HG03565 (cell line): ENCODE data around the gene LMO7.
"Not testable (repeated sequence)": the region's sequence is repeated elsewhere in the genome, so short reads cannot be mapped to it uniquely, and the experiment has no call there.

Experiments used
- ATAC-seq: cut with Tn5 transposase; IDR thresholded peaks from one replicate; pipeline ENCODE4 v1.9.1; 2021; ENCODE audit warnings: mild to moderate bottlenecking, moderate library complexity; ENCODE audit not compliant: unreplicated experiment

LMO7 gene

GRCh38 chr13:75769141-75769905, 133.2 kb downstream of the LMO7 start:
- ATAC-seq = no peak

- ATAC-seq = no peak
Measured at GRCh38 chr13:75770164-75770563, 134.0 kb downstream of the LMO7 start.

- ATAC-seq = no peak
Measured at GRCh38 chr13:75770592-75771011, 134.5 kb downstream of the LMO7 start.

- no peak for ATAC-seq
Measured at GRCh38 chr13:75771226-75771625, 135.1 kb downstream of the LMO7 start.

- ATAC-seq = no peak
Measured at GRCh38 chr13:75771818-75772217, 135.7 kb downstream of the LMO7 start.

- ATAC-seq = no peak
Measured at GRCh38 chr13:75774176-75774575, 138.0 kb downstream of the LMO7 start.

GRCh38 chr13:75776550-75776949, 140.4 kb downstream of the LMO7 start:
- ATAC-seq = no peak

GRCh38 chr13:75779393-75779792, 143.3 kb downstream of the LMO7 start:
- ATAC-seq = no peak

- not testable (repeated sequence) for ATAC-seq
Measured at GRCh38 chr13:75780103-75780502, 144.0 kb downstream of the LMO7 start.

- ATAC-seq = no peak
Measured at GRCh38 chr13:75782985-75783384, 146.9 kb downstream of the LMO7 start.

- no peak for ATAC-seq
Measured at GRCh38 chr13:75784003-75784402, 147.9 kb downstream of the LMO7 start.

GRCh38 chr13:75785130-75785529, 149.0 kb downstream of the LMO7 start:
- ATAC-seq = no peak

- ATAC-seq = no peak
Measured at GRCh38 chr13:75787249-75787928, 151.3 kb downstream of the LMO7 start.

- no peak for ATAC-seq
Measured at GRCh38 chr13:75788481-75788981, 152.4 kb downstream of the LMO7 start.

- ATAC-seq = no peak
Measured at GRCh38 chr13:75789451-75790197, 153.5 kb downstream of the LMO7 start.

GRCh38 chr13:75790198-75790970, 154.3 kb downstream of the LMO7 start:
- no peak for ATAC-seq

GRCh38 chr13:75792526-75793187, 156.5 kb downstream of the LMO7 start:
- ATAC-seq = no peak

GRCh38 chr13:75793188-75793567, 157.0 kb downstream of the LMO7 start:
- ATAC-seq = not testable (repeated sequence)

- ATAC-seq = no peak
Measured at GRCh38 chr13:75794663-75795062, 158.5 kb downstream of the LMO7 start.

GRCh38 chr13:75795274-75795673, 159.1 kb downstream of the LMO7 start:
- ATAC-seq = no peak
